GM19025 (cell line): ENCODE results near the gene MEG3.

Experiments used
- ATAC-seq: cut with Tn5 transposase; IDR thresholded peaks from one replicate; pipeline ENCODE4 v1.9.1; 2021; ENCODE audit warnings: mild to moderate bottlenecking, low read depth, moderate library complexity; ENCODE audit not compliant: unreplicated experiment

Gene MEG3

DNA sequence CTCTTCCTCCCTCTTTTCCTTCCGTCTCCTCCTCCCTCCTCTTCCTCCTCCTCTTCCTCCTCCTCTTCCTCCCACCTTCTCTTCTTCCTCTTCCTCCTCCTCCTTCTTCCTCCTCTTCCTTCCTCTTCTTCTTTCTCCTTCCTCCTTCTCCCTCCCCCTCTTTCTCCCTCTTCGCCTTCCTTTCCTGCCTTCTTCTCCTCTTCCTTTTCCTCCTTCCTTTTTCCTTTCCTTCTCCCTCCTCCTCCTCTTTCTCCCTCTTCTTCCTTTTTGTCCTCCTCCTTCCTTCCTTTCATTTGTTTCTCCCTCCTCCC is 36.0 kb downstream of the MEG3 start:
- ATAC-seq: no peak

DNA sequence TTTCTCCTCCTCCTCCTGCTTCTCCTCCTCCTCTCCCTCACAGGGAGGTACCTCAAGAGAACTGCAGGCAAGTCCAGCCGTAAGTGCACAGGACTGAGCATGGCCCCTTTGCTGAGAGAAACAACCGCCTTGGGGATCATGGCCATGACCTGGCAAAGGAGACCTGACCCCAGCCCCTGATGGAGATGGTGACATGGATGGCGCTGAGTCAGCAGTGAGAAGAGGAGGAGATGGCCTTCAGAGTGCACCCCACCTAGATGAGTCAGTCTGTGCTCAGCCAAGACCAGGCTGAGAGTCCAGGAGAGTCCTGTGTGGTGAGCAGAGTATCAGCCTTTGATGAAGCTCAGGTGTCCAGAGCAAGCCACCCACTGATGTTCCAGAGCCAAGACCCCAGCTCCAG is 36.4 kb downstream of the MEG3 start:
- no peak for ATAC-seq

DNA sequence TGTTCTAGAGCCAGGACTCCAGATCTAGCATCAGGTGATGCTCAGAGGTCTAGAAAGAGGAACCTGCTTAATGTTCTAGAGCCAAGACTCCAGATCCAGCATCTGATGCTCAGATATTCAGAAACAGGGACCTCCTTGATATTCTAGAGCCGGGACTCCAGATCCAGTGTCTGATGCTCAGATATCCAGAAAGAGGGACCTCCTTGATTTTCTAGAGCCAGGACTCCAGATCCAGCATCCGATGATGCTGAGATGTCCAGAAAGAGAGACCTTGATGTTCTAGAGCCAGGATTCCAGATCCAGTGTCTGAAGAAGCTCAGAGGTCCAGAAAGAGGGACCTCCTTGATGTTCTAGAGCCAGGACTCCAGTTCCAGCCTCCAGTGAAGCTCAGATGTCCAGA is 36.9 kb downstream of the MEG3 start:
- ATAC-seq: no peak

DNA sequence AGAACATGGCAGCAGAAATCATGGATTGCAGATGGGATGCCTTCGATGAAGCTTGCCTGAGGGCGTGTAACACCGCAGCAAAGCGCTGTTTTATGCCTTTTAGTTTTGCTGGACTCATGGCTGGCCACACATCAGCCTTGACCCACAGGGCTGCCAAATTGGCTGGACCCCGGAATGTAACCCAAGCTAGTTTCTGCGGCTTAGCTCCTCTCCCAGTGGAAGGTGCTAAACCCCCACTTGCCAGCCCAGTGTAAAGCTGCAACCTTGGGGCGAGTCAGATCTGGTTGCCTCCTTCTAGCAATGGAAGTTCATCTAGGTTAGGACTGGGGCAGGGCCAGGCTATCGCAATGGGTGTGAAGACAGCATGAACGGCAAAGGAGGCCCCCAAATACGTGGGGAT is 38.3 kb downstream of the MEG3 start:
- no peak for ATAC-seq

DNA sequence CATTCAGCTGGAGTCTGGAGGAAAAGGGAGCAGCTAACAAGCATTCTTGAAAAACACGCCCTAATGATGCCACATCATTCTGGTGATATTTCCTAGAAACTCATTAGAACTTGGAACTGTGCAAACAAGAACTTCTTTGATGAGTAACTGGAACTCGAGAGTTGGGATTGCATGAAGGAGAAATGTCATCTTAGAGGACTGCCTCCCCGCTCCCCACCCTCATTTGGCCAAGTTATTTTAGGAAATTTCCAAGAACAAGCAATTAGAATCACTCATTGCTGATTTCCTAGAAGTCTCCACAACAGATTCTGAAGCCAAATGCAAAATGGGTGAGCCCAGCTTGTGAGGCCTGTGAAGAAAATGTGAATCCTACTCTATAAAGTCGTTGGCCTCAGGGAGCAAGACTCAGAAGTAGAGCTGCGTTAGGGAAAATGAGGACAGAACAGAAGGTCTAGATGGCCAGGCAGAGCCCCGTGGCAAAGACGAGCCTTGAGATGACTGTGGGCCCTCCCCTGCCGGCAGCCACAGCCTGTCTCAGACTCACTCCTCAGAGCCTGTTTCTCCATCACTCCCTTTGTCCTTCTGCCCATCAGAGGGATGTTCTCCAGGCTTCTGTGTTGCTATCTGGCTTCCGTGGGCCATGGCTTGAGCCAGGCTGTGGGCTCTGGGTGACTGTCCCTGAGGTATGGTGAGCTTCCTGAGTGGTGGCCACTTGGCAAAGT is 39.2 kb downstream of the MEG3 start:
- no peak for ATAC-seq

DNA sequence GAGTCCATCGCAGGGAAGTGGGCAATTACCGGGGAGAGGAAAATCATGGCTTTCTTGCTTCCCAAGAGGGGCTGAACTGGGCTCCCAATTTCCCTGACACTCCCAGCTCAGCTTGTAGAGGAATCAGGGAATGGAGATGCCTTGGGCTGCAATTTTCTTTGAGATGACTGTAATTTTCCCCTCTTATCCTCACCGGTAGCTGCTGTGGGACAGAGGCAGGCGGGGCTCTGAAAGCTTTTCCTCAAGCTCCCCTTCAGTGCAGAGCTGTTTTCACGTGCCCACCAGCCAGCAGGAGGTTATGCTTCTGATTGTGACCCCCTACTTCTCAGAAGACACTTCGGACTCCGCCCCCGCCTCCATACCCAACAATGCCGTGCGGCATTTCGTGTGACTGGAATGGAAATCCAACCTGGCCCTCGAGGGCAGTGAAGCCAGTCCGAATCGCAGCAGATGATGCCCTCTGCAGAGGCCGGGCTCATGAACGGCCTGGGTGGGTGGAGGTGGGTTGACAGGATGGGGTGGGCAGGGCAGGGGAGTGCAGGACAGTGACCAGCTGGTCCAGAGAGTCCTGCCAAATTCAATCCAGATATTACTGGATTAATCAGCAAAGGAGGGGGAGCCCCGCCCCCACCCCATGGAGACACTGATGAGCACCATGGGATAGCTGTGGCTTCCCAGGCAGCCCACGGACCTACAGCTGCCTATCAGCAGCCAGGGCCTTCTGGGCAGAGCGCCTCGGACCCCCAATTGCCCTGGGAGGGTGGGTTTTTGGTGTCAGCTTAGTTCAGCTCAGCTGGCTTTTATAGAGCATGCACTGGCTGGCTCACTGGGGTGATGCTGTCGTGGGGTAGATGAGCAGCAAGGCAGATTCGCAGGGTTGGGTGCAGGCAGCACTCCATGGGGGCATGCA is 40.0 kb downstream of the MEG3 start:
- ATAC-seq: no peak

DNA sequence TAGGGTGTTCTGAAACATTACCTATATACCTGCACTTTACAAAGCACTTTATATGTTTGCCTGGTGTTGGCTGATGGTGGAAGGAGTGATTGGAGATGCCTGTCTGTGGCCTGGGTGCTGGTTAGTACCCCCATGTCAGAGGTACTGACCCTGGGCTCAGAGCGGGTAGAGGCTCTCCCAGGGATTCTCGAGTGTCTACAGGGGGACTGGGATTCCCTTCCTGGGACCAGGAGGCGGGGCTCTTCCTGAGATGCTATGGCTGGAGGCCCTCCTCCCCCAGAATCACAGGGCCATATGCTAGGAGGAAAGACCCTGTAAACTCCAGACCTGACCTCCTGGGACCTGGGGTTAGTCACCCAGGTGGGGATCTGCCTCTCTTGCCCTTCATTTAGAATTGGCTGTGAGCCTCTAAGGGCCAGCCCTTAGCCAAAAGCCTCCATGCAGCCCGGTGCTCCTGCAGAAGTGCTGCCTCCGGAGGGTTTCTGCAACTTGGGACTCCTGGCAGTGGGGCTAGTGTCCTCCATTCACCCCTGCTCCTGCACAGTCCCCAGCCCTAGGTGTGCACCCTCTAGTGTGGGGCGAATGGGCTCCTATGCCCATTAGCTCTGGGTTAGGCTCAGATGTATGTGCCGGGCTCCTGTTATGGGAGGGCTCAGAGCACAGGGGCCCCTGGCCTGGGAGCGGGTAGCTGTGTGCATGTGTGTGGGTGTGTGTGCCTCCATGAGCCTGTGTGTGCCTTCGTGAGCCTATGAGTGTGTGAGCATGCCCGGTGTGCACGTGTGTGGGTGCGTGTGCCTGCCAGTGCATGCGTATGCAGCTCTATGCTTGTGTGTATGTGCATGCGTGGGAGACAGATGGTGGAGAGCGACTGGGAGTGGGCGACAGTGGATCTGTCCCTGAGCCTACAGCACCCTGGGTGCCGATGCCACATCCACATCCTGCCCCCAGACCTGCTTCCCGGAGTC is 41.0 kb downstream of the MEG3 start:
- no peak for ATAC-seq

DNA sequence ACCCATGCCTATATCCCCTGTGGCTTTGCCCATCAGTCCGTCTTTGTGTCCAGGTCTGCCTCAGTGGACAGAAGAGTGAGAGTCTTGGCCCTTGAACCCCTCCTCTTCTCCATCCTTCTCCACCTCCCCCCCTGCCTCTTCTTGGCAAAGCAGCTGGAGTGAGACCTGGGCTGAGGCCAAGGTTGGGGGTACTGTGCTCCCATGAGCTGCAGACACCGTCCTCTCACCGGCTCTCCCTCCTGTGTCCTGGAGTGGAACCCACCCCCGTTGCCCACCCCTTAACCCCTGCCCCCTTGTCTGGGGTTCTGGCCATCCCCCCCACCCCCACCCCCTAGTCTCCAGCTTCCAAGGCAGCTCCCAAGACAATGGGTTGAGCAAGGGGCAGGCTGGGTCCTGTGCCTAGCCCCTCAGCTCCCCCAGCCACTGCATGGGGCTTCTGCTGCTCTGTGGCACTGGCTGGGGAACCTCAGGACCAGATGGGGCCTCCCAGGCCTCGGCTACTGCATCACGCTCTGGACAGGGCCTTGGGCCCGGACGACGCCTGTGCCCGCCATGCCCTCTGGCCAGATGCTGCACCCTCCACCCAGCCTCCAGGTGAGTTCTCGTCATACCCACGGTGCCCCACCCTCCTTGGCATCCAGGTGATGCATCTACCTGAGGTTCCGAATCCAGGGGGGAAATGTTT is 41.9 kb downstream of the MEG3 start:
- ATAC-seq: no peak

DNA sequence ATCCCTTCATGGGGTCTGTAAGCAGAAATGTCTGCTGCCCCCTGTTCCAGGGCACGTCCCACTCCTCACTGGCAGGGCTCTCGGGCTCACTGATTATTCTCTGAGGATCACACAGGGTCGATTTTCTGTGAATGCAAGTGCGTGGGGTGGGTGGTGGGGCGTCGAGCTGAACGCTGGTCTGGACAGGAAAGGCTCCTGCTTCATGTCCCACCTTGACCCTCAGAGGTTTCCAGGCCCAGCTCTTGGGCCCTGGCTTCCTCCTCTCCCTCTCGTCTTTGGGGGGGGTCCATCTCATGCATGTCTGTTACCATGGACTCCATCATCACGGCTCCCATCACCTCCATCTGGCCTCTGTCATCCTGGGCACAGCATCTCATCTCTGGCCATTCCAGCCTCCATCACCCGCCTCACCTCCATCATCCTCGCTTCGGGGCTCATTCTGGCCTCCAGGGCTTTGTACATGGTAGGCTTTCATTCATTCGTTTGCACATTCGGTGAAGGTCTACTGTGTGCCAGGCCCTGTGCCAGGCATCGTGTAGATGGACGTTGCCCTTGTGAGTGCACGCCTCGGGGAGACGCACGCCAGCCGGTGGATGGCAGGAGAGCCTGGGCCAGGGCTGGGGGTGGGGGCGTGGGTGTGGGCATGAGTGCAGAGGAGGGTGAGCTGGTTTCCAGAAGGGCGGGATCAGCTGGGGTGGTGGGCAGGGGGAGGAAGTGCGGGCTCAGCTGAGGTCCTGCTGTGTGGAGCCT is 42.9 kb downstream of the MEG3 start:
- no peak for ATAC-seq

DNA sequence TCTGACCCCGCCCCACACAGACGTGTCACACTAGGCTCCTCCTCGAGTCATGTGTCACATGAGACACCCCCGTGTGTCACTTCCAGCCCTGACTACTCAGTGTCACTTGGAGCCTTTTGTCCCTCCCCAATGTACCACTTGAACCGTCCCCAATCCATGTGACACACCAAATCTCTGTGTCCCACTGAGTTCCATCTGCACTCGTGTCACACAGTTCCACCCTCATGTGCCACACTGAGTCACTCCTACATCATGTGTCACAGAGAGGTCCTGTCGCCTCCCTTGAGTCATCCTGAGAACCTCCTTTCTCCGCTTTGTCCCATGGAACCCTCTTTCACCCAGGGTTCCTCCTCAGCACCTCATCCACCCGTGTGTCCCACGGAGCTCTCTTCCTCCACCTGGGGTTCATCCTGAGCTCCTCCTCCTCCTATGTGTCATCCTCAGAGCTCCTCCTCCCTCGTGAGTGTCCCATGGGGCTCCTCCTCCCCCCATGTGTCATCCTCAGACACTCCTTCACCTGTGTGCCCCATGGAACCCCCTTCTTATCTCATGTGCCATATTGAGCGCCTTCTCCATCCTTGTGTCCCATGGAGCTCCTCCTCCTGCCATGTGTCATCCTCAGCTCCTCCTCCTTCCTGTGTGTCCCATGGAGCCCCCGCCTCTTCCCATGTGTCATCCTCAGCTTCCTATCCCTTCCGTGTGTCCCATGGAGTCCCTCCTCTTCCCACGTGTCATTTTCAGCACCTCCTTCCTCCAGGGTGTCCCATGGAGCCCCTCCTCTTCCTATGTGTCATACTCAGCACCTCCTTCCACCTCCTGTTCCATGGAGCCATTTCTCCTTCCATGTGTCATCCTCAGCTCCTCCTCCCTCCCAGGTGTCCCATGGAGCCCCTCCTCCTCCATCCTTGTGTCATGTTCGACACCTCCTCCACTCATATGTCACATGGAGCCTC is 45.6 kb downstream of the MEG3 start:
- ATAC-seq: no peak

DNA sequence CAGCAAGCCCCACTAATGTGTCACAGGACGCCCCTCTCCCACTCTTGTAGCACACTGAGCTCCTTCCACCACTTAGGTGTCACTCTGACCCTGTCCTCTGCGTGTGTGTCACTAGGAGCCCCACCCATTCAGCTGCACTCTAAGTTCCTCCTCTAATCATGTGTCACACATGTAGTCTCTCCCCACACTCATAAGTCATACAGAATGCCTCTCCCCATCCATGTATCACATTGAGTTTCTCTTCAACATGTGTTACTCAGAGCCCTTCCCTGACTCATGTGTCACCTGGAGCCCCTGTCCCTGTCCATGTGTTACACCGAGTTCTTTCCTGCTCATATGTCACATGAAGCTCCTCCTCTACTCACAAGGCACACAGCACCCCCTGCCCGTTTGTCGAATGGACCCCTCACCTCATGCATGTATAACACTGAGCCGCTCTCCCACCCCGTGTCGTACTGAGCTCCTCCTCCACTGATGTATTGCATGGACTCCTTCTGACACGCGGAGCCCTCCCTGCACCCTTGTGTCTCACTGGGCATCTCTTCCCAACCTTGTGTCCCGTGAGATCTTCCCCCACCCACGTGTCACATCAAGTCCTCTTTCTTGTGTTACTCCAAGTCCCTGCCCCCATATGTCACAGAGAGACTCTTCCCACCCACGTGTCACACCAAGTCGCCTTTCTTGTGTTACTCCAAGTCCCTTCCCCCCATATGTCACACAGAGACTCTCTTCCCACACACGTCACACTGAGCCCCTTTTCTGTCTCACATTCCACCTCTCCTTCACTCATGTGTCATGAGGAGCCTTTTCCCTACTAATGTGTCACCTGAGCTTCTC is 46.6 kb downstream of the MEG3 start:
- no peak for ATAC-seq

DNA sequence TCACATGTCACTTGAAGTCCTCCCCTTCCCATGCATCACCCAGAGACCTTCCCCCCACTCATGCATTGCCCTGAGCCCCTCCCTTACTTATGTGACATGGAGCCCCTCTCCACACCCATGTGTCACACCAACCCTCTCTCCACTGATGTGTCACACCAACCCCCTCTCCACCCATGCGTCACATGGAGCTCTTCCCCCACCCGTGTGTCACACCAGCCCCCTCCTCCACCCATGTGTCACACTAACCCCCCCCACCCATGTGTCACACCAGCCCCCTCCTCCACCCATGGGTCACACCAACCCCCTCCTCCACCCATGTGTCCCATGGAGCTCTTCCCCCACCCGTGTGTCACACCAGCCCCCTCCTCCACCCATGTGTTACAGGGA is 47.2 kb downstream of the MEG3 start:
- ATAC-seq: no peak

DNA sequence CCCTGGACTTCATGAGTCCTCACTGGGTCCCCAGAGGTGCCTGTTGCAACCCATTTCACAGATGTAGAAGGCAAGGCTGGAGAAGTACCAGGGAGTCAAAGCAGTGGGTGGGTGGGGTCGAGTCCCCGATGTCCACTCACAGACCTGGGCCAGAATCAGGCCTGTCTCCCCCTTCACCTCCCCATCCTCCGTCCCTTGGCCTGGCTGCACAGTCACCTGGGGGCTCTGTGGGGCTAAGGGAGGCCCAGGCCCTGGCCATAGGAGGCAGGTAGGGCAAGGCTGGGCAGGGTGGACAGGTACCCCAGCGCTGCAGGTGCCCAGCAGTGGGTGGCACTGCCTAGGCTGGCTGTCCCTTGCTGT is 48.1 kb downstream of the MEG3 start:
- ATAC-seq: no peak

DNA sequence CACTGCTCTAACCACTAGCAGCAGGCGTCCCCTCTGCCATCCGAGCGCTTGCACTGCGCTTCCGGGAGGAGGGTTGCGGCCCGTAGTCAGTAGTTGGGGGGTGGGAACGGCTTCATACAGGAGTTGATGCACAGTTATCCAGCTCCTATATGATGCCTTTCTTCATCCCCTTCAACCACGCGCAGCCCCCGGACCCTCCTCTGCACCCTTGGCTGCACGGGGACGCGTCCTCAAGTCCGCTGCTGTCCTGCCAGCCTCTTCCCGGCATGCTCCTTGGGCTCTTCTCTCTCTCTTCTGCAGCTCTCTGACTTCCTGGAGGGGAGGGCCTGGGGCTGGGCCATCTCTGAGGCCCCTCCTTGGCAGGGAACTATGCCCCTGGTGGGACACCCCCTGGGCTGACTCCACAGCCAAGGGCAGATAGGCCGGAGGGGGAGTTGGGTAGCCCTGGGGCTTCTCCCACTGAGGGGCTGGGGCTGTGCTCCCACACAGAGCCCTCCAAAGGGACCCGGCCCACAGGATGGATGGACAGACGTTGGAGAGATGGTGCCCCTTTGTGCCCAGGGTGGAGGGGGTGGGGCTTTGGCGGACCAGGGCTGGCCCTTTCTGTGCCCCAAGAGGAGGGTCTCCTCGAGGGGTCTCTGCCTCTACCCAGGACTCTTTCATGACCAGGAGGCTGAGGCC is 48.6 kb downstream of the MEG3 start:
- ATAC-seq: no peak

DNA sequence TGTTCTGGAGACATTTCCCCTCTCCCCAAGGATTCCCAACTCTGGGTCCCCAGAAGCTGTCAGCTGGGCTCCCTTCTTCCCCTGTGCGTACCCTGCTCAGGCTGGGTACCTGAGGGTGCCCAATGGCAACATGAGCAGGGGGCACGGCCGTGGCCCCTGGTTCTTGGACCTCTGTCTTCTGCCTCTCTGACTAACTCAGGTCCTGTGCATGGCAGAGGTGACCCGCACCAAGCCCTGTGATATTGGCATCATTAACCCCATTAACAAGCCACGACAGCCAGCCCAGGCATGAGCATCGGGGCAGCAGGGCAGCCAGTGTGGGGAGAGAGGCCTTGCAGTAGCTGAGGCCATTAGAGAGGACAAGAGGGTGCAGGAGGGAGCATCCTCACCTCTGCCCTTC is 49.2 kb downstream of the MEG3 start:
- ATAC-seq: no peak

DNA sequence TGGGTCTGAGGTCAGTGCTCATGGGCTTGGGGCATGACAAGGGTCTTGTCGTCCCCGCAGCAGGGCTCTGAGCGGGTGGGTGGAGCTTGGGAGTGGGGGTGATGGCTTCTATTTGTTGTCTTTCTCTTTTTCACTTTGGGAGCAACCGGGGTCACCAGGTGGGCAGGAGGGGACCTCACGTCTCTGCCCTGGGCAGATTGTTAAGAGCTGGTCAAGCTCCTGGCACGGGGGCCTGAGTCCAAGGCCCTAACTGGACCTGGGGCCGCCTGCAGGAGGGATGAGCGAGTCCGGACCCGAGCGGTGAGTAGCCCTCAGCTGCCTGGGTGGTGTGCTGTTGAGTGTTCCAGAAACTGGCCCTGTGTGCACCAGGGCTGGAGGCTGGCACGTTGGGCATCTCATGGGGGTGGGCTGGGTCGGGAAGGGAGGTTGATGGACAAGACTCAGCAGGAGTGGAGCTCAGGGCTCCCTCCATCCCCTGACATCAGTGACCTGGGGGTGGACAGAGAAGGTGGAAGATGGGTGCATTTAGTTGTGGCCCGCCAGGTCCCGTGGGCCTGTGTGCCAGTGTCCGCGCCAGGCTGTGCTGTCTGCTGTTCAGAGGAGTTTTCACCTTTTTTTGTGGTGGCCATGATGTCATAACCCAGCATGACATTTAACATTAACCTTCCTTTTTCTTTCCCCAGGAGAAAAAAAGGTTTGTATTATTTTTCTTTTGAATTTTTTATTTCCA is 50.1 kb downstream of the MEG3 start:
- ATAC-seq: no peak
